ENCODE data around the gene BARX1.
"Not testable (repeated sequence)": the region's sequence is repeated elsewhere in the genome, so short reads cannot be mapped to it uniquely, and the experiment has no call there.

Gene BARX1, protein sequence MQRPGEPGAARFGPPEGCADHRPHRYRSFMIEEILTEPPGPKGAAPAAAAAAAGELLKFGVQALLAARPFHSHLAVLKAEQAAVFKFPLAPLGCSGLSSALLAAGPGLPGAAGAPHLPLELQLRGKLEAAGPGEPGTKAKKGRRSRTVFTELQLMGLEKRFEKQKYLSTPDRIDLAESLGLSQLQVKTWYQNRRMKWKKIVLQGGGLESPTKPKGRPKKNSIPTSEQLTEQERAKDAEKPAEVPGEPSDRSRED

DNA sequence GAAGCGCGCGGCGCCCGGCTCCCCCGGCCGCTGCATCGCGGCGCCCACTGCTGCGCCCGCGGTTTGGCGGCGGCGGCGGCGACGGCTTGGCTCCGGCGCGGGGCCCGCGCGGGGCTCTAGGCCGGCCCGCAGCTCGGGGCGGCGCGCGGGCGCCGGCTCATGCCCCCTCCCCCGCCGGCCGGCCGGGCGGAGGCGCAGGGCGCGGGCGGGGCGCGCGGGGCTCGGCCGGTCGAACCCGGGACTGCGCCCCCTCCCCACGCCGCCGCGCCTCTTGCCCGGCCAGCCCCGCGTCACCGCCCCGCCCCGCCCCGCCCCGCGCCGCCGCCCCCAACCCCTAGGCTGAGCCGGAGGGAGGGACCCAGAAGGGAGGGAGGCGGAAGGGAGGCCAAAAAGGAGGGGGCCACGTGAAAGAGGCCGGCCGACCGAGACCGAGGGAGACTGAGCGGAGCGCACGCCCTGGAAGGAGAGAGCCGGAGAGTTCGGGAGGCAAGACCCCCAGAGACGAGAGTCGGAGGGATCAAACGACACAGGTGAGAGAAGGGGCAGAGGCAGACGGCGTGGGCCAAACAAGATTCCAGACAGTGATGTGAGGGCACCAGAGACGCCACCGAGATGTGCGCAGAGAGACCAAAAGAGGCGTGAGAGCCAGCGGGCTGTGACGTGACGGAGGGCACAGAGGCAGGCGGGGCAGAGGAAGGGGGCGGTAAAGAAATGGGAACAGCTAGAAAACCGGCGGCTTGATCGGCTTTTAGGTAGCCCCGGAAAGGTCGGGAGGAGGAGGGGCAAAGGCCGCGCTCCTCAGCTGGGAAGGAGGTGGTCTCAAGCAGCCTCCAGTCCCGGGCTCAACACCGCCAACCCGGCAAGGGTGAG lies at the start of gene BARX1:
TSS of gene BARX1 (minus strand) at position 245 of the 870 bp plus-strand sequence. CDS start at position 36, 209 bp downstream.
- DNase-seq, result peak; percentile 28

DNA sequence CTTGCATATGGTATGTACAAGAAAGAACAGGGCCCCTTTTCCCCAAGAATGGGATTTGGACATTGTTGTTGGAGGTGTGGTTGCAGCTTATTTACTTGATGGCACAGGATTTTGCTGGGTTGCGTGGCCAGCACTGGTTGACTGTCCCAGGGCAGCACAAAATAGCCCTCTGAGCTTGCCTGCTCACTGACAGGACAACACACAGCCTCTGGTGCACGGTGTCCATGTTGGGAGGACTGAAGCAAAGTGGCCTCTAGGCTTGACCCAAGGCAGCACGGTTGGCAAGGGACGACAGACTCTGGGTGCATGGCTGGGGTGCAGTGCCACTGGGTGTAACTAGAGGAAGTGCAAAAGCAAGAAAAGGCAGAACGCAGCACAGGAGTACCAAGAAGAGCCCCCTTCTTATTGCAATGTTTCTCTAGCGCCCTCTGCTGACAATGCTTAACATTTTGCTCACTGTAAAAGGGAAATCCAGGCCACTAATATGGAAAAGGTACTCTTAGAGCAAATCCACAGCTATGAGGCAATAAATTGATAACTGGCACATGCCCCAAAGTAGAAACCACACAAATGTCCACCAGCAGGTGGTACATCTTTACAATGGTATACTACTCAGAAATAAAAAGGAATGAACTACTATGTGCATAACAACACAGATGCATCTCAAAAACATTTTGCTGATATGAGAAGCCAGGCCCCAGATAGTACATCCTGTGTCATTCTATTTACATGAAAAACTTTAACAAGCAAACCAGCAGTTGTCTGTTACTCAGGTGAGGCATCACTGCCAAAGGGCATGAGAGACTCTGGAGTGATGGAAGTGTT lies 47.4 kb upstream of the BARX1 start:
- no peak for DNase-seq

DNA sequence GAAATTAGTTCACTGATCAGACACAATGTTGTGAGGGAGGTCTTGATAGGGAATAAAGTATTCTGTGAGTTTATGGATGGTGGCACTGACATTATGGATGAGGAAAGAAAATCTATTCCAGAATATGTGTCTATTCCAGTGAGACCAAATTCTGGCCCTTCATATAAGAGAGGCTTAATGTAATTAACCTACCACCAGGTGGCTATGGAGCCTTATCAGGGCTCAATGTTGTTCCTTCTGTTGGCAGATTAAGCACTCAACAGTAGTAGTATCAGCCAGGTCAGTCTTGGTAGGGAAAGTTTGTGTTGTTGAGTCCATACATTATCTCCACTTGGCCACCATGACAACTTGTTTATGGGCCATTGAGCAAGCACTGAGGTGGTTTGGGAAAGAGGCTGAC lies 41.7 kb upstream of the BARX1 start:
- DNase-seq, result no peak

DNA sequence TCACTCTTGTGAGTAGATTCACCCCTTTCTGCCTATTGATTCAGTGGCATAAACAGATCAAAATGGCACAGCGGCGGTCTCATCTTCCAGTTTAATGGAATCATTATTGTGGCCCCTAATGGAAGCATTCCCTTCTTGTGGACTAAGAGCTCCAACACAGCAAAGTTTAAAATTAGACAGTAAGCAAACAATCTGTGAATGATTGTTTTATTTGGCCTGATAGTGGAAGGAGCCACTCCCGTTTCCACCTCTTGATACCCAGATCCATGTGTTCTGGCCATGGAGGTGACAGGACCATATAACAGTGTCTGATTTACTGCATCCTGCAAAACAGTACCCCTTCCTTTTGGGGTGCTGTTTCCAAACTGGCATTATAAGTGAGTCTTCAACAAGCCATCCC lies 41.2 kb upstream of the BARX1 start:
- no peak for DNase-seq

DNA sequence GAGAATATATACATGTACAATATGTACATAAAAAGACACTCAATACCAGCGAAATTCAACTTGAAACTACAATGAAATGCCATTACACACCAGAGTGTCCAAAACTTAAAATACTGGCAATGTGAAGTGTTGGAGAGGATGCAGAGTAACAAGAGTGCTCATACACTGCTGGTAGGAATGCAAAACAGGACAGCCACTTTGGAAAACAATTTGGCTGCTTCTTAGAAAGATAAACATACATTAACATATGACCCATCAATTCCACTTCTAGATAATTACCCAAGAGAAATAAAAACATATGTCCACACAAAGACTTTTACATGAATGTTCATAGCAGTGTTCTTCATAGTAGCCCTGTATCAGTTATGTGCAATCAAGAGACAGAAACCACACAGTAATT lies 39.4 kb upstream of the BARX1 start:
- no peak for DNase-seq

DNA sequence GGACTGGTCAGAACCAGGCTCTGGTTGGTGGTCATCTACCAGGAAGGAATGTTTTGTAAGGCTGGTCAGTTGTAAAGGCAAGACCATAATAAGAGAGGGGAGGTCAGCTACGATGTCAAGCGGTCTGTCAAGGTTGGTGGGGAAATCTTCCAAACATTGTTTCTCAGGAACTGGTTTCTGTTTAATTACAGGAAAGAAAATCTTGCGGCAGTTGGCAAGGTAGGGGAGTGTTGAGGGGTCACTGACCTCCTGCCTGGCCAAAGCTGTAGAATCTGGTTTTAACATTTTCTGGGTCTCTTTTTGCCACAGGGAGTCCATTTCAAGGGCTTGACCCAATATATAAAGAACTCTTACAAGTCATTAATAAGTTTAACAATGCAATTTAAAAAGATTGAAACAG lies 39.0 kb upstream of the BARX1 start:
- DNase-seq, result no peak

DNA sequence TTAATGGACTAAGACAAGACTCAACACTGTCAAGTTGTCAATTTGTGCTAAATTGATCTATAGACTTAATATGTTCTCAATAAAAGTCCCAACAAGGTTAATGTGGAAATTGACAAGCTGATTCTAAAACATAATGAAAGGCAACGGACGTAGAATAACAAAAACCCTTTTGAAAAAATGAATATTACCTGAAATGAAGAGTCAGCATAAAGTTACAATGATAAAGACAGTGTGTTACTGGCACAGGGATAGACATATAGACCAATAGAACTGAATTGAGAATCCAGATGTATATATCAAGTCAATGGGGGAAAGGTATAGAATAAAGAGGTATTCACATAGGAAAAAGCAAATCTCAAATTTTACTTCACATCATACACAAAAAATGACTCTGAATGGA lies 37.7 kb upstream of the BARX1 start:
- DNase-seq, result no peak

DNA sequence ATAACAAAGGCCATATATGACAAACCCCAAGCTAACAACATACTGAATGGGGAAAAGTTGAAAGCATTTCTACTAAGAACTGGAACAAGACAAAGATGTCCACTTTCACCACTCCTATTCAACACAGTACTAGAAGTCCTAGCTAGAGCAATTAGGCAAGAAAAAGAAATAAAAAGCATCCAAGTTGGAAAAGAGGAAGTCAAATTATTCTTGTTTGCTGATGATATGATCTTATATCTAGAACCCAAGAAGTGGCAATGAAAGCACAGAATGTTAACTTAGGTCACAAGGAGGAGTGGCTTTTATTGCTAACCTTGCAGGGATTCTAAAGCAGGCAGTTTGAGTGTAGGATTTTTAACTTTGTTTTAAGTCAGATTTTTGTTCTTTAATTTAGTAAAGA lies 35.3 kb upstream of the BARX1 start:
- DNase-seq, result no peak

DNA sequence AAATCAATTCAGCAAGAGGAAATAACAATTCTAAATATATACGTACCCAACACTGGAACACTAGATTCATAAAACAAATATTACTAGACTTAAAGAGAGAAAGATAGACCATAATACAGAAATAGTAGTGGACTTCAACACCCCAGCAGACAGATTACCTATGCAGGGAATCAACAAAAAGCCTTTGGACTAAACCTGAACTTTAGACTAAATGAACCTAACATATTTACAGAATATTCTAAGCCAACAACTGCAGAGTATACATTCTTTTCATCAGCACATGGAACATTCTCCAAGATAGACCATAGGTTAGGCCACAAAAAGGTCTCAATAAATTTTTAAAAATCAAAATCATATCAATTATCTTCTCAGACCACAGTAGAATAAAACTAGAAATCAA lies 32.9 kb upstream of the BARX1 start:
- DNase-seq, result no peak

DNA sequence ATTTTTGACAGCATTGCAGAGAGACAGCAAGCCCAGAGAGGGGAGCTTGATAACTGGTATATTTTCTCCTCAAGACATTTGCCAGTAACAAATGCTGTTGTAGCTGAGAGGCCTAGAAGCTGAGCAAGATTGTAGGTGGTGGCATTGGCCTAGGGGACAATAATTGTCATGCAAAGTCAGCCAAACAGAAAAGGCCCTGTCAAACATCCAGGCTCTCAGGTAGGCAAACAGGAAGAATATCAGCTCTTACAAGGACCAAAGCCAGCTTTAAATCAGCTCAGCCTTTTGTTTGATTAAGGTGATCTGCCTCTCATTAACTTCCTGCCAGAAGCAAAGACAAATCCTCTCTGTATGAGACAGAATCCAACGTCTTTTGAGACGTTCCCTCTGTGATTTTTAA lies 29.7 kb upstream of the BARX1 start:
- no peak for DNase-seq

DNA sequence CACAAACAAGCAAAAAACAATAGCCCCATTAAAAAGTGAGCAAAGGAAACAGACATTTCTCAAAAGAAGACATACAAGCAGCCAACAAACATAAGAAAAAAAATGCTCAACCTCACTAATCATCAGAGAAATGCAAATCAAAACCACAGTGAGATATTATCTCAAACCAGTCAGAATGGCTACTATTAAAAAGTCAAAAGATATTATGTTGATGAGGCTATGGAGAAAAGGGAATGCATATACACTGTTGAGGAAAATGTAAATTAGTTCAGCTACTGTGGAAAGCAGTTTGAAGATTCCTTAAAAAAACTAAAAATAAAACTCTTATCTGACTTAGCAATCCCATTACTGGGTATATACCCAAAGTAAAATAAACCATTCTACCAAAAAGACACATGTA lies 28.7 kb upstream of the BARX1 start:
- DNase-seq, result no peak

DNA sequence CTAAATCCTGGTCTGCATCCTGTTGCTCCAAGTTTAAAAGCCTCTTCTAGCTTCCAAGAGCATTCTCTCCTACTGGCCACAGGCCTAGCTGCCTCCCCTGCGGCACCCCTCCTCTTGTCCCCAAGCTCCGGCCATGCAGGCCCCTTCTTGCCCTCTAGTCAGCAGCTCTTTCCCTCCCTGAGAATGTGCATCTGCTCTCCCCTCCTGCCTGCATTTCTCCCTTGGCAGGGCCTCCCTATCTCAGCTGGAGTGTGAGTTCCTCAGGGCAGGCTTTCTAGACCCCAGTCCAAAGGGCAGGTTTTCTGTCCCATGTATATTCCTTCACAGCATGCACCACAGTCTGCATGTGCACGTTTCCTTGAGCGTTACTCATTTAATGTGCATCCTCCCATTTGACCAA lies 24.6 kb upstream of the BARX1 start:
- DNase-seq, result no peak

DNA sequence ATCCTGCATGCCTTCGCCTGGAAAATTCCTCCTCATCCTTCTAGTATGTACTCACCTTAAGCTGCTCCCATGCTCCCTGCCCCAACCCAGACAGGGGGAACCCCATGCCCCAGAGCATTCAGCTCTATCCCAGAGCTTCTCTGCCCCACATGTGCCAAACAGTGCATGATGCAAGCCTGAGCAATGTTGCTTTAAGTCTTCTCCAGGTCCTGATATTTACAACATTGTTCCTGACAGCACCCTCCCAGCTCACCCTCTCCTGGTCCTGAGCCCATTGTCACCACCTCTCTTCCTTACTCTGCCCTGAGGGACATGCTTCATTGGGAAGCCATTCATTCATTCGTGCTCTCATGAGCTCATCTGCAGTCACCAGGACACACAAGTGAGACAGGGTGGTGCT lies 23.4 kb upstream of the BARX1 start:
- no peak for DNase-seq

DNA sequence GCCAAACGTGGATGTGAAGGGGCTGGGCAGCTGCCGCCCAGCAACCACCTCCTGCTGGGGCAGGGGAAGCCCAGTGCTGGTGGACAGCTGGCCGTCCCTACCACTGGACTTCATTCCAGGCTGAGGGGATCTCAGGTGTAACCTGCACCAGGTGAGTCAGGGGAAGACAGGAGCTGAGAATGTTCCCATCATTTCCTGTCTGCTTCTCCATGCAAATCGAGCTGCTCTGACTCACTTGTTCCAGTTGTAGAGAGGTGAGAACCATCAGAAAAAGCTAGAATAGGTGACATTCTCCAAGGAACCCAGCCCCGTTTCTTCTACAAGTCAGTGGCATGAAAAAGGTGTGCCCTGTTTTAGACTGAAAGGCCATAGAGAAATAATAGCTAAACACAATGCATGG lies 21.8 kb upstream of the BARX1 start:
- no peak for DNase-seq

DNA sequence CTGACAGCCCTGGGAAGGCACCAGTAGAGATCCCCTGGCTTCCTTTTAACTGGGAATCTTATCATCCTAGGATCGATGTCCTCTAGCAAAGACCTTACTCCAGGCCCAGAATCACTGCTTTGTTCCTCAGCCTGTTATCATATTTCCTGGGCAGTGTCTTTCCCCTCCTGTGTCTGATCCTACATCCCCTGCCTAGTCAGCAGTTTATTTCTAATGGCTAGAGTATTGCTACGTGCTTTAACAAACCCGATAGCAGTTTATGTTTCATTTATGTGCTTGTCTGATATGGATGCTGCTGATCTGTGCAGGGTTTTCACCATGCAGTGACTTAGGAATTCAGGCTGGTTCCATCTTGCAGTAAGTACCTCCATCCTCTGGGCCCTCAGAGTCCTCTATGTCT lies 20.9 kb upstream of the BARX1 start:
- no peak for DNase-seq

DNA sequence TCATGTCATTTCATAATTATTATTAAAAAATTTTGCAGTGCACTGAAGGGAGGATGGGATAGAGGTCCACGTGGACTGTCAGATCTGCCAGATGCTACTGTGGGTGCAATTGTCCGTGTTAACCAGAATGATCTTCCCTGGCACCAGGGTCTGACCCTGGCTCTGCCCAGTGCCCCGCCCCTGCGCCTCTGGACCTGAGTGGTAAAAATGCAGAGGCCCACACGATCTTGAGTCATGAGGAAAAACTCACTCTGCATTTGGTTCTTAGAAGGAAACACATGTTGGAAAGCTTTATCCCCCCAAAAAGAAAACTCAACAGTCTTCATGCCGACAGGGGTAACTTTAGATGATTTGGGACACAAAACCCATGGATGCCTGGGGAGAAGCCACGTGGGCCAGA lies 20.1 kb upstream of the BARX1 start:
- no peak for DNase-seq

DNA sequence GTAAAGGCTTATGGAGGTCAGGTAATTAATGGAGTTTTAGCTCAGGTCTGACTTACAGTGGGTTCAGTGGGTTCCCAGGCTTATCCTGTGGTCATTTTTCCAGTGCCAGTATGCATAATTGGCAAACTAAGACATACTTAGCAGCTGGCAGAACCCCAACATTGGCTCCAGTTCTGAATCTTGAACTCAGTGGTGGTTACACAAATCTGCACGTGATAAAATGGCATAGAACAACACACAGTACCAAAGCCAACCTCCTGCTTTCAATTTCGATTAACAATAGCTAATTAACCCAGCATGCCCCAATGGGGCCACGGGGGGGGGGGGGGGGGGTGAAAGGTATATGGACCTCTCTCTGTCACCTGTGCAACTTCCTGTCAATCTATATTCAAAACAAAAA lies 19.0 kb upstream of the BARX1 start:
- DNase-seq, result no peak

DNA sequence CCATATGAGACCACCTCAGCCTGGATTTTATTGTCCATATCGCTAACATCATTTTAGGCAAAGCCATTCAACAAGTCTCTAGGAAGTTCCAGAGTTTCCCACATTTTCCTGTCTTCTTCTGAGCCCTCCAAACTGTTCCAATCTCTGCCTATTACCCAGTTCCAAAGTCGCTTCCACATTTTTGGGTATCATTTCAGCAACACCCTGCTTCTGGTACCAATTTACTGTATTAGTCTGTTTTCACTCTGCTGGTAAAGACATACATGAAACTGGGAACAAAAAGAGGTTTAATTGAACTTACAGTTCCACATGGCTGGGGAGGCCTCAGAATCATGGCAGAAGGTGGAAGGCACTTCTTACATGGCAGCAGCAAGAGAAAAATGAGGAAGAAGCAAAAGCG lies 17.5 kb upstream of the BARX1 start:
- not testable (repeated sequence) for DNase-seq

DNA sequence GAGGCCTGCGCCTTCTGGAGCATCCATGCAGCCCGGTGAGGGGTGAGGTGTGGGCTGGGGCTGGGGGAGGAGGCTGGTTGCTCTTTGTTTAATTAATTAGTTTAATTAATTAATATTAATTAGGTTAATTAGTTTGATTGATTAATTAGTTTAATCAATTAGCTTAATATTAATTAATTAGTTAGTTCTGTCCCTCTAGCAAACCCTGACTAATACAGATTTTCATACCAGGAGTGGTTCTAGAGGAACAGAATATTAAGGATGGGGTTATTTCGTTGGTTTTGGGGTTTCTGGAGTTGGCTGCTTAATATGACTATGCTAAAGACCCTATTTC lies 14.1 kb upstream of the BARX1 start:
- no peak for DNase-seq

DNA sequence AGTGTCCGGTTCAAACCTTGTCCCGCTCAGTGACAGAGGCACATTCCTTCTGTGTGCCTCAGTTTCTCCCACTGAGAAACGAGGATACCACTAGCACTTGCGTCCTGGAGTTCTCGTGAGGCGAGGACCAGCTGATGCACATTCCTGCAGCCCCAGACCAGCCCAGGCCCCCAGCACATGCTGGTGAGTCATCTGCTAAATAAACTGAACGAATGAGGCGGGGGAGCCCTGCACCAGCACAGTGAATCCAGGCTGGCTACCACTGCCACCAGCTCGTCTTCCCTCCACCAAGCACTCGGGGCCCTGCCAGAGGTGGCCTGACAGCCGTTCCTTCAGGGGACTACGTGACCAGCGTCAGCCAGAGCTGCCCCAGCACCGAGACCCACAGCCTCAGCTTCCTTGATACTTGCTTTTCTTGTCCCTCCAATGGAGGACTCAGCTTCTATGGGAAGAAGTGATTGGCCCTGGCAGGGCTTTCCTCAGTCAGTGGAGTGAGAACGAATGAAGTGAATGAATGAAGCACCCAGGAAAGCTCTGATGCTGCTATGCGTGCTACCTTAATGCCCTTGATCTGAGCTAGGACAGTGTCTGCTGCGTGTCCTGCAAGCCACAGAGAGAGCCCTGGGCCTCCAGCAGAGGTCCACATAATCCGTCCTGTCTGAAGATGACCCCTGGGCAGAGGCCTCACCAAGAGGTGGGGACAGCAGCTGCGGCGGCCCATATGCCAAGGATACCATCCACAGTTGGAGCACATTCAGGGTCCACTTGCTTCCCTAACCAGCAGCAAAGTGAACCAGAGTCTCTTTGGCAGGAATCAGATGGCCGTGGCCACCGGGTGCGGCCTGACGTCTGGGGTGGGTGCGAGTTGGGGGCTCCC lies 13.5 kb upstream of the BARX1 start:
- DNase-seq, result no peak

DNA sequence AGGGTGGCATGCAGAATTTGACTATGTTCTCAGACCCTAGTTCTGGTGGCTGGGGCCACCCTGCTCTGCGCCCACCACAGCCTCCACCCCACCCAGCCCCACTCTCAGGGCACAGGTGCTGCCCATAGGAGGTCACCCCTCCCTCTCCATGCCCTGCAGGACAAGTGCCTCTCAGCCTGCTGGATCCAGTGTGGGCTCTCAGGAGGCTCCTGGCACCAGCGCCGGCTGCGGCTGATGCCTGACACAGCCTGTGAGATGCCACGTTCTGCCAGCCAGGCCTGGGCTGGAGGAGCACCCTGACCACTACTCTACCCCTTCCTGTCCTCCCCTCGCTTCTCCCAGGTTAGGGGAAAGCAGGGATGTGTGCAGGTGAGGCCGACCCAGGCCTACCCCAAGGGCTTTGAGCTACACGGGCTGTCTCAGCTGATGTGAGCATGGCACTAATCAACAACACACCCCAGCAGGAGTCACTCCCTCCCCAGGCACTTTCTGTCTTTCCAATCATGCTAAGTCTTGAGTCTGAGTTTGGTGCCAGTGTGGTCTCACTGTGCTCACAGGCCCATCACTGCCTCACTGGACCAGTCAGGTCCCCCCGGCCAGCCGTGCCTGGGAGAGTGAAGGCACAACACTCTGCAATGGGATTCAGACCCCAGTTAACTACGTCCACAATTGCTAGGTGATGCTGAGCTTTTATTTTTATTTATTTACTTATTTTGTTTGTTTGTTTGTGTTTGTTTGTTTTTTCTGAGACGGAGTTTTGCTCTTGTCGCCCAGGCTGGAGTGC lies 12.1 kb upstream of the BARX1 start:
- DNase-seq, result no peak

Data from CD4-positive, alpha-beta T cell treated with Interleukin-15 for 1 hour (primary cell).